Gastrocnemius medialis (tissue), 4 donors: ENCODE measurements around the gene SCG2. TPM values are rescaled to one million over a fixed set of nuclear protein-coding genes. Genes with fewer than 3 reads are reported as not detected.

ENCODE experiments used
- ATAC-seq, 2 donors: fragments of 150-250 bp; one replicate each; pipeline ENCODE4 v1.9.1; 2016
- DNase-seq, 2 donors: peaks; one replicate each; pipeline ENCODE4 v3.0.0-alpha.2; 2019
- H3K27ac ChIP-seq, 4 donors: fragments of 200-600 bp; sonication (generic); 1 replicate in 1 of 4; 2 replicates in 3 of 4; pipeline ENCODE4 v1.5.1; 2016 to 2018; ENCODE audit warnings: mild to moderate bottlenecking in 2 of 4, moderate library complexity in 1 of 4
- H3K27me3 ChIP-seq, 3 donors: fragments of 200-600 bp; sonication (generic) in 2 of 3; 1 replicate in 1 of 3; 2 replicates in 2 of 3; pipeline versions ENCODE4 v1.5.1 to v1.6.0; 2016 to 2019; ENCODE audit warnings: mild to moderate bottlenecking in 1 of 3, moderate library complexity in 1 of 3
- H3K36me3 ChIP-seq, 2 donors: fragments of 200-600 bp; sonication (generic) in 1 of 2; one replicate each; pipeline ENCODE4 v1.5.1; 2017 to 2018
- H3K4me1 ChIP-seq, 2 donors: fragments of 200-600 bp; sonication (generic) in 1 of 2; one replicate each; pipeline ENCODE4 v1.5.1; 2016 to 2017; ENCODE audit warnings: mild to moderate bottlenecking in 2 of 2
- H3K4me3 ChIP-seq, 4 donors: fragments of 200-600 bp; sonication (generic) in 3 of 4; 1 replicate in 1 of 4; 2 replicates in 3 of 4; pipeline ENCODE4 v1.5.1; 2016 to 2019; ENCODE audit warnings: mild to moderate bottlenecking in 2 of 4
- H3K9me3 ChIP-seq, 3 donors: fragments of 200-600 bp; sonication (generic) in 2 of 3; 1 replicate in 1 of 3; 2 replicates in 2 of 3; pipeline ENCODE4 v1.5.1; 2016 to 2019
- CTCF ChIP-seq, 5 experiments: fragments of 450-650 bp in 3 of 5; fragments of 200-600 bp in 2 of 5; sonication (generic) in 2 of 5; IDR thresholded peaks in 4 of 5; conservative IDR thresholded peaks in 1 of 5; 1 replicate in 4 of 5; 2 replicates in 1 of 5; pipeline ENCODE4 v1.5.1; 2016 to 2019; ENCODE audit warnings: antibody characterized with exemption in 5 of 5, mild to moderate bottlenecking in 3 of 5, moderate library complexity in 3 of 5
- POLR2A ChIP-seq, 2 donors: fragments of 450-650 bp; IDR thresholded peaks; one replicate each; pipeline ENCODE4 v1.6.1; 2017; ENCODE audit warnings: antibody characterized with exemption in 2 of 2, mild to moderate bottlenecking in 2 of 2, moderate library complexity in 2 of 2
- in situ Hi-C, 4 donors: fragments of 200-750 bp; cut with MboI; loops; one replicate each; pipeline versions ENCODE4 v1.15.0 to v1.8.0; 2017; ENCODE audit warnings: low sequenced_read_pairs in 4 of 4
- intact Hi-C: fragments of 100-400 bp; cut with DNase I; formaldehyde crosslinking; loops from one replicate; pipeline ENCODE4 v1.15.1; 2023; ENCODE audit warnings: low total_unique reads
- total RNA-seq, 4 donors: library from RNA; depleted of rRNA; stranded (reverse); fragments of >200 nt; gene quantifications; one replicate each; pipeline versions ENCODE4 v1.1.0 to v1.2.3, GENCODE V29; 2016

The SCG2 gene
- total RNA-seq, 4 donors from 2014 or later = not detected

GRCh38 chr2:223554923-223555322, 47.2 kb downstream of the SCG2 start:
- Histone ChIP-seq H3K27me3 (no peaks in the 10 kb centered on the region), H3K4me3 (no peak overlapping the region), H3K9me3 (no peaks in the 10 kb centered on the region), H3K27ac (no peak overlapping the region), H3K36me3 (no peaks in the 10 kb centered on the region), H3K4me1 (no peaks in the 10 kb centered on the region)
- intact Hi-C loops (no loop called here), in situ Hi-C loops (no loop called here)
- ATAC-seq (no peak), DNase-seq (no peak)
- TF ChIP-seq CTCF (IDR thresholded peaks at IDR 0.05 in 4 of 5, conservative IDR thresholded peaks at IDR 0.05 in 1 of 5) (no peak), POLR2A (IDR thresholded peaks at IDR 0.05) (no peak)

GRCh38 chr2:223549215-223549614, 52.9 kb downstream of the SCG2 start:
- Histone ChIP-seq H3K27me3 (no peaks in the 10 kb centered on the region), H3K4me1 (no peaks in the 10 kb centered on the region), H3K36me3 (no peaks in the 10 kb centered on the region), H3K9me3 (no peaks in the 10 kb centered on the region), H3K4me3 (no peak overlapping the region), H3K27ac (no peak overlapping the region)
- no peak for ATAC-seq
- no peak for DNase-seq
- intact Hi-C loops (no loop called here), in situ Hi-C loops (no loop called here)
- TF ChIP-seq CTCF (IDR thresholded peaks at IDR 0.05 in 4 of 5, conservative IDR thresholded peaks at IDR 0.05 in 1 of 5) (no peak), POLR2A (IDR thresholded peaks at IDR 0.05) (no peak)

GRCh38 chr2:223548194-223548593, 54.0 kb downstream of the SCG2 start:
- Histone ChIP-seq H3K9me3 (no peaks in the 10 kb centered on the region), H3K27ac (no peak overlapping the region), H3K27me3 (no peaks in the 10 kb centered on the region), H3K36me3 (no peaks in the 10 kb centered on the region), H3K4me1 (no peaks in the 10 kb centered on the region), H3K4me3 (no peak overlapping the region)
- in situ Hi-C loops (no loop called here), intact Hi-C loops (no loop called here)
- TF ChIP-seq CTCF (IDR thresholded peaks at IDR 0.05 in 4 of 5, conservative IDR thresholded peaks at IDR 0.05 in 1 of 5) (no peak), POLR2A (IDR thresholded peaks at IDR 0.05) (no peak)
- DNase-seq (no peak), ATAC-seq (no peak)

Other genes starting within 250 kb of the SCG2 start
- gene AP1S3, start 235.2 kb upstream of the SCG2 start, total RNA-seq = under 1 TPM in 1 of 4 donors, not detected in 3; 0.20 TPM